D721Med (cell line): ENCODE measurements around the gene PIK3CA.

ENCODE experiments used
- DNase-seq: peaks from one replicate; pipeline ENCODE4 v3.0.0; 2011; ENCODE audit warnings: low spot score; ENCODE audit not compliant: insufficient read length
- FAIRE-seq: peaks from 2 replicates; lab custom pipeline; 2011; peaks lifted over from hg19 to GRCh38; lab: Jason Lieb, UNC
- CTCF ChIP-seq: IDR thresholded peaks from 2 replicates; pipeline ENCODE4 v1.5.1; 2012; ENCODE audit warnings: mild to moderate bottlenecking, control low read depth; ENCODE audit not compliant: insufficient read depth; ENCODE audit errors: missing control alignments

PIK3CA gene

GRCh38 chr3:179276001-179276400 lies 127.8 kb downstream of the PIK3CA start:
- DNase-seq (no peak), FAIRE-seq (no peak)
- no peak for TF ChIP-seq CTCF

DNA sequence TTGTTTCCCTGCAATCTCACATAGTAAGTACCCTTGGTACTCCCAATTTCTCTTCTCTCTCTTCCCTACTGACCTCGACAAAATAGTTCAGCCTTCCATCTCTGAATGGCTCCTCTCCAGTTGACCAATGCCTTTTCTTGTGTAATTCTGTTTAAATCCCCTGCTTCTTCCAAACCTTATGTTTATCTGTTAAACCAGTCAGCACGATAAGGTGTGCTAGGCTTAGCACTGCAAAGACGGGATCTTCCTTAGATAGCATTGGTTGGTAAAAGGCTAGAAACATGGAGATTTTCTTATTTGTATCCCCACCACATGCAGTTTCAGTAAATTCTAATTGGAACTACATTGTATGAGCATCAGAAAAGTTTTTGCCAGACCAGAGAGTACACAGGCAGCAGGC lies 128.6 kb downstream of the PIK3CA start:
- FAIRE-seq (no peak), DNase-seq (no peak)
- TF ChIP-seq CTCF: no peak

- FAIRE-seq (no peak), DNase-seq (no peak)
- TF ChIP-seq CTCF: no peak
Measured at GRCh38 chr3:179278151-179278550, 130.0 kb downstream of the PIK3CA start.

- TF ChIP-seq CTCF: no peak
- no peak for FAIRE-seq
Measured at GRCh38 chr3:179278932-179279693, 131.0 kb downstream of the PIK3CA start.

DNA sequence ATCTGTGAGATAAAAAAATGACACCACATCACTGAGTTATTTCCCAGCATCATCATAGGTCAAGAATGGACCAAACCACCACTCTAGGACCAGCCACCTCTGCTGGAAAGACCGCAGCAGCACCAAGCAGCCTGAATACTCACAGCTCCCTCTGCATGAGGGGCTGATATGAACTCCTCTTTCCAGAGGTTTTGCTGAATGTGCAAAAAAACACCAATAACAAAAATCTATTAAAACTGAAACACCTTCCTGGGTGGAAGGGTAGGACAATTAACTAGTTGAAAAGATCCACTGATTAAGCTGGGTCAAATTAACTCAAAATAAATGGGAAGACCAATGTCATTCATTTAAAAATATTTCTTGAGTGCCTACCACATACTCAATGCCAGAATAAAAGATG lies 131.7 kb downstream of the PIK3CA start:
- DNase-seq (no peak), FAIRE-seq (no peak)
- no peak for TF ChIP-seq CTCF

More at GRCh38 chr3:179278932-179279693, 131.0 kb downstream of the PIK3CA start:
- DNase-seq: no peak

GRCh38 chr3:179281825-179282224 lies 133.7 kb downstream of the PIK3CA start:
- no peak for TF ChIP-seq CTCF
- FAIRE-seq: no peak
- DNase-seq: no peak

DNA sequence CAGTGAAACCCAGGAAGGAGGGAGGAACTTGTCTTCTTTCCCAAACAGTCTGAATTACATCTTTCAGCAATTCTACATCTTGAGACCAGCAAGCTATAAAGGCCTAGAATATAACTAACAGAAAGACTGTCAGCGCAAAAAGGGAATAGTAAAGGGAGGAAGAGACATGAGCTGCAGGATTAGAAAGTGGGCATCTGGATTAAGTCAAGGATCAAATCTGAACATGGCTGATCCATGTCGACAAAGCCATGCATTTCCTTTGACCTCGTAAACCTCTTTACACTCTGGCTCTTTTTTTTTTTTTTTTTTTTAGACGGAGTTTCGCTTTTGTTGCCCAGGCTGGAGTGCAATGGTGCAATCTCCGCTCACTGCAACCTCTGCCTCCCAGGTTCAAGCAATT lies 138.2 kb downstream of the PIK3CA start:
- FAIRE-seq (peak; percentile 73), DNase-seq (no peak)
- TF ChIP-seq CTCF: no peak
